Measurements from ENCODE around the gene GNG12. TPM values are rescaled to one million over a fixed set of nuclear protein-coding genes. Genes with fewer than 3 reads are reported as not detected.

Gene GNG12
- total RNA-seq, 4 donors from 2014 or later = 69.1 to 161 (median 97.7) TPM

- TF ChIP-seq, protein P1, sequence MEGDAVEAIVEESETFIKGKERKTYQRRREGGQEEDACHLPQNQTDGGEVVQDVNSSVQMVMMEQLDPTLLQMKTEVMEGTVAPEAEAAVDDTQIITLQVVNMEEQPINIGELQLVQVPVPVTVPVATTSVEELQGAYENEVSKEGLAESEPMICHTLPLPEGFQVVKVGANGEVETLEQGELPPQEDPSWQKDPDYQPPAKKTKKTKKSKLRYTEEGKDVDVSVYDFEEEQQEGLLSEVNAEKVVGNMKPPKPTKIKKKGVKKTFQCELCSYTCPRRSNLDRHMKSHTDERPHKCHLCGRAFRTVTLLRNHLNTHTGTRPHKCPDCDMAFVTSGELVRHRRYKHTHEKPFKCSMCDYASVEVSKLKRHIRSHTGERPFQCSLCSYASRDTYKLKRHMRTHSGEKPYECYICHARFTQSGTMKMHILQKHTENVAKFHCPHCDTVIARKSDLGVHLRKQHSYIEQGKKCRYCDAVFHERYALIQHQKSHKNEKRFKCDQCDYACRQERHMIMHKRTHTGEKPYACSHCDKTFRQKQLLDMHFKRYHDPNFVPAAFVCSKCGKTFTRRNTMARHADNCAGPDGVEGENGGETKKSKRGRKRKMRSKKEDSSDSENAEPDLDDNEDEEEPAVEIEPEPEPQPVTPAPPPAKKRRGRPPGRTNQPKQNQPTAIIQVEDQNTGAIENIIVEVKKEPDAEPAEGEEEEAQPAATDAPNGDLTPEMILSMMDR (IDR thresholded peaks at IDR 0.05; ENCODE audit: low read depth) = no peak
Observed at GRCh38 chr1:67679691-67680090, 153.6 kb downstream of the GNG12 start.

- TF ChIP-seq, protein P1 (IDR thresholded peaks at IDR 0.05; ENCODE audit: low read depth) = no peak
Observed at GRCh38 chr1:67677930-67678329, 155.3 kb downstream of the GNG12 start.

DNA sequence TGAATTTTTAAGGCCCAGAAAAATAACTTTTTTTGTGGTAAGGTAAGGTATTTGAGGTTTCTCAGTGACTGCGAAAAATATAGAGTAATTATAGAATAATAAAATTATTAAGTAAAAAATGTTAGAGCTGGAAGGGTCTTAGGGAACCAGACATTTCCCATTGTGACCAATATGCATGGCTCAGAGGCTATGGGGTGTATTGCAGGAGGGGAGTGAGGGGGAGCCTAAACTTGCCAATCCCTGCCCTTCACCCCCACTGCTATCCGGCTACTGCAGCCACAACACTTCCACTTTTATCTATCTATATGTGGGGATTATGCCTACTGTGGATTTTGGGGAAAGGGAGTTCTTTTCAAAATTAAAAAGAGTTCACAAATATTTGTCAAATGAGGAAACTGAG lies 155.9 kb downstream of the GNG12 start:
- TF ChIP-seq, protein P1 (IDR thresholded peaks at IDR 0.05; ENCODE audit: low read depth) = no peak

- TF ChIP-seq, protein P1 (IDR thresholded peaks at IDR 0.05; ENCODE audit: low read depth) = no peak
Observed at GRCh38 chr1:67676946-67677345, 156.3 kb downstream of the GNG12 start.

DNA sequence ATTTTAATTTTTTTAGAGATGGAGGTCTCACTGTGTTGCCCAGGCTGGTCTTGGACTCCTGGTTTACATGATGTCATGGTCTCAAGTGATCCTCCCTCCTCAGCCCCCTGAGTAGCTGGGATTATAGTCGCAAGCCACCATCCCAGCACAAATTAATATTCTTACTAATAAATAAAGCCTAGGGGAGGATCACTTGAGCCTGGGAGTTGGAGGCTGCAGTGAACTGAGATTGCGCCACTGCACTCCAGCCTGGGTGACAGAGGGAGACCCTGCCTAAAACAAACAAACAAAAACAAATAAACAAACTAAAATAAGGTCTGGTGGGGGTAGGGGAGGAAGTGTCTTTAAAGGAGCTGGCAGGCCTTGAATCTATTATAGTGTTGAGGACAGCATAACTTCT lies 157.0 kb downstream of the GNG12 start:
- TF ChIP-seq, protein P1 (IDR thresholded peaks at IDR 0.05; ENCODE audit: low read depth) = no peak

- TF ChIP-seq, protein P1 (IDR thresholded peaks at IDR 0.05; ENCODE audit: low read depth) = no peak
Observed at GRCh38 chr1:67675800-67676199, 157.5 kb downstream of the GNG12 start.

DNA sequence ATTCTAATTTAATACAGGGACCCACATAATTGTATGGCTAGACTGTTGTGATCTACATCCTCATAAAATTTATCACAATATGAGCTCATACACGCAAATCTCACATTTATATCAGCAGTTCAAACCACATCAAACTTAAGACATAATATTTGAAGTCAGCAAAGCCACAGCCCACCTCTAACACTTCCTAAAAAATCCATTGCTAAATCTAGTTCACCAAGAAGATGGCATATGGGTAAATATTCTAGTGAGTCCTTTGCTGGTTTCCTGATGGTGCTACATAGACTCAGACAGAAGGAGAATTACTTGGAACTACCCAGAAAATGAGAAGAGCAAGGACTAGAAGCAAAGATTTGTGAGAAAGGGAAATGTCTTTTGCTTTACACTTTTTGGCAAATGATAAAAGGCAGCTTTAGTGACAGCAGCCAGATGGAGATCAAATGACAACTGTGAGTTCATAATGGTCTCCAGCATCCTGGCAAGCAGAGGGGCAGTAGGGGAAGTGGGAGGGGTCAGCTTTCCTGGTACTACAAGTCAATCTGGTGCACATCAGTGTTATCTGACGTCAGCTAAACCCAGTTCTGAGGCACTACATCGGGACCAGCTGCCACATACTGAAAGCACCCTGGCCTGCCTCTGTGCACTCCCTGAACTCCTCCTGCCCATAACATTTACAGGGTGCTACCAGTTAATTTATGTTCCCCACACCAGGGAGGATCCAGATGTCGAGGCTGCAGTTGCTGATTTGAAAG lies 158.8 kb downstream of the GNG12 start:
- TF ChIP-seq, protein P1 (IDR thresholded peaks at IDR 0.05; ENCODE audit: low read depth) = no peak

Data from subcutaneous adipose tissue (tissue), 4 donors.